Measurements from ENCODE around the gene LGI1. TPM values are rescaled to one million over a fixed set of nuclear protein-coding genes. Genes with fewer than 3 reads are reported as not detected.

LGI1 gene
- total RNA-seq = 0.60 and 2.6 TPM in 2 replicates
- 0.21 and 0.56 TPM in 2 replicates for polyA plus RNA-seq

DNA sequence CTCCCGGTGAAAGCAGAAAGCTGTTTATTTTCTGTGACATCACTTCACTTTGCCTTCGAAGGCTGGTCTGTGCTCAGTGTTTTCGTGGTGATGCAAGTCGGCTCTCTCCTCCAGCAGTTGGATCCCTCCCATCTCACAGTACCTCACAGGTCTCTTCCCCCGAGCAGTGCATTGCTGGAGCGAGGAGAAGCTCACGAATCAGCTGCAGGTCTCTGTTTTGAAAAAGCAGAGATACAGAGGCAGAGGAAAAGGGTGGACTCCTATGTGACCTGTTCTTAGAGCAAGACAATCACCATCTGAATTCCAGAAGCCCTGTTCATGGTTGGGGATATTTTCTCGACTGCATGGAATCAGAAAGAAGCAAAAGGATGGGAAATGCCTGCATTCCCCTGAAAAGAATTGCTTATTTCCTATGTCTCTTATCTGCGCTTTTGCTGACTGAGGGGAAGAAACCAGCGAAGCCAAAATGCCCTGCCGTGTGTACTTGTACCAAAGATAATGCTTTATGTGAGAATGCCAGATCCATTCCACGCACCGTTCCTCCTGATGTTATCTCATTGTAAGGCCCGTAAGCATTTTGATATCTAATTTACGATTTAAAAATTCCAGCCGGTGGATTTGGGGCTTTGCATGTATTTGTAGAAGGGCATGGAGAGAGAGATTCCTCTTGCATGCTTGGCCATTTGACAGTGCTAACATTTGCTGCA is at the start of gene LGI1:
LGI1 (plus strand) TSS at position 136 of the 707 bp plus-strand sequence; CDS start at position 345, 209 bp downstream.
- H3K4me2 ChIP-seq = peak within 1 kb of the TSS; percentile 74
- DNase-seq (ENCODE audit: low spot score) = peak; percentile 39

DNA sequence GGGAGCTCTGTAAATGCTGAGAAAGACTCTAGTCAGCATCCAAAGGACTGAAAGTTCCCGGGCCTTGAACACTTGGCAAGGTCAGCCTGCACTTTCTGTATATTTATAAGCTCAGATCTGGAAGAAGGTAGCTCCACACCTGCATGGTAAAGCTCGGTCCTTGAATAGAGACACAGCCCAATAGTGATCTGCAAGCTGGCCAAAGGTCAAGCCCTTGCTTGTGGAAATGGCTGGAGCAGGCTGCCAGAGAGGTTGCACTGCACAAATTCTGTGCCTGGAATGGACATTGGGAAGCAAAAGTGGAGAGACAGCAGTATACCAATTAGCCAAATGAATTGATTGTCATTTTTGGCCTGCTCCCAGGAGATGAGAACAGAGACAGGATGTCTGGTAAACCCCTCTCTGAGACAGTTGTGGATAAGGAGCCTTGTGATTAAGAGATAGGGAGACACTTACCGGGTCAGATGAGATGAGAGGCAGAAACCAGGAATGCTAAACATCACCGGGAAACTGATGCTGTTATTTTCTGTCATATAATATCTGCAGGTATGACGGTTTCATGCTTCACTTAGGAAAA is 47.3 kb upstream of the LGI1 start:
- H2AFZ ChIP-seq = no peak overlapping the region
- no peaks in the 10 kb centered on the region for H3K9me3 ChIP-seq (ENCODE audit: low read depth)
- no peak overlapping the region for H3K4me3 ChIP-seq
- WGBS (ENCODE audit: low lambda C conversion rate, missing lambda C conversion rate) = 41% methylated on average over 5 of the region's 5 CpGs
- no peak overlapping the region for H3K27ac ChIP-seq
- no peak for TF ChIP-seq EZH2 (IDR thresholded peaks at IDR 0.05; ENCODE audit: borderline replicate concordance)
- TF ChIP-seq, protein P1, sequence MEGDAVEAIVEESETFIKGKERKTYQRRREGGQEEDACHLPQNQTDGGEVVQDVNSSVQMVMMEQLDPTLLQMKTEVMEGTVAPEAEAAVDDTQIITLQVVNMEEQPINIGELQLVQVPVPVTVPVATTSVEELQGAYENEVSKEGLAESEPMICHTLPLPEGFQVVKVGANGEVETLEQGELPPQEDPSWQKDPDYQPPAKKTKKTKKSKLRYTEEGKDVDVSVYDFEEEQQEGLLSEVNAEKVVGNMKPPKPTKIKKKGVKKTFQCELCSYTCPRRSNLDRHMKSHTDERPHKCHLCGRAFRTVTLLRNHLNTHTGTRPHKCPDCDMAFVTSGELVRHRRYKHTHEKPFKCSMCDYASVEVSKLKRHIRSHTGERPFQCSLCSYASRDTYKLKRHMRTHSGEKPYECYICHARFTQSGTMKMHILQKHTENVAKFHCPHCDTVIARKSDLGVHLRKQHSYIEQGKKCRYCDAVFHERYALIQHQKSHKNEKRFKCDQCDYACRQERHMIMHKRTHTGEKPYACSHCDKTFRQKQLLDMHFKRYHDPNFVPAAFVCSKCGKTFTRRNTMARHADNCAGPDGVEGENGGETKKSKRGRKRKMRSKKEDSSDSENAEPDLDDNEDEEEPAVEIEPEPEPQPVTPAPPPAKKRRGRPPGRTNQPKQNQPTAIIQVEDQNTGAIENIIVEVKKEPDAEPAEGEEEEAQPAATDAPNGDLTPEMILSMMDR (IDR thresholded peaks at IDR 0.05; ENCODE audit: poor library complexity) = no peak
- TF ChIP-seq EZH2phosphoT487 (IDR thresholded peaks at IDR 0.05; ENCODE audit: low read depth, severe bottlenecking, unreplicated experiment) = no peak
- no peaks in the 10 kb centered on the region for H3K79me2 ChIP-seq
- no peaks in the 10 kb centered on the region for H3K27me3 ChIP-seq
- no peak for DNase-seq (ENCODE audit: low spot score)
- no peaks in the 10 kb centered on the region for H4K20me1 ChIP-seq (ENCODE audit: insufficient read depth, poor library complexity, severe bottlenecking)
- H3K4me1 ChIP-seq (ENCODE audit: insufficient read depth) = no peaks in the 10 kb centered on the region
- no peak overlapping the region for H3K4me2 ChIP-seq
- no peaks in the 10 kb centered on the region for H3K9me2 ChIP-seq (replicated peaks; ENCODE audit: insufficient read depth)
- H3K36me3 ChIP-seq (replicated peaks; ENCODE audit: insufficient read depth, low read depth) = no peaks in the 10 kb centered on the region

More for the DNA sequence above, at the start of gene LGI1:
- Histone ChIP-seq H4K20me1 (ENCODE audit: insufficient read depth, poor library complexity, severe bottlenecking) (no peaks in the 10 kb centered on the region), H3K27me3 (peaks cover 7% of the 10 kb centered on the region), H3K9me3 (ENCODE audit: low read depth) (no peaks in the 10 kb centered on the region), H3K9me2 (replicated peaks; ENCODE audit: insufficient read depth) (no peaks in the 10 kb centered on the region), H3K27ac (peak within 1 kb of the TSS; percentile 25), H3K36me3 (replicated peaks; ENCODE audit: insufficient read depth, low read depth) (no peaks in the 10 kb centered on the region), H3K79me2 (no peaks in the 10 kb centered on the region), H2AFZ (peak within 1 kb of the TSS; percentile 47), H3K4me1 (ENCODE audit: insufficient read depth) (peaks cover 23% of the 10 kb centered on the region), H3K4me3 (peak within 1 kb of the TSS; percentile 10)
- TF ChIP-seq EZH2phosphoT487 (IDR thresholded peaks at IDR 0.05; ENCODE audit: low read depth, severe bottlenecking, unreplicated experiment) = no peak
- no peak for TF ChIP-seq EZH2 (IDR thresholded peaks at IDR 0.05; ENCODE audit: borderline replicate concordance)
- TF ChIP-seq, protein P1 (IDR thresholded peaks at IDR 0.05; ENCODE audit: poor library complexity) = no peak
- 18% methylated on average over 16 of the region's 16 CpGs for WGBS (ENCODE audit: low lambda C conversion rate, missing lambda C conversion rate)

DNA sequence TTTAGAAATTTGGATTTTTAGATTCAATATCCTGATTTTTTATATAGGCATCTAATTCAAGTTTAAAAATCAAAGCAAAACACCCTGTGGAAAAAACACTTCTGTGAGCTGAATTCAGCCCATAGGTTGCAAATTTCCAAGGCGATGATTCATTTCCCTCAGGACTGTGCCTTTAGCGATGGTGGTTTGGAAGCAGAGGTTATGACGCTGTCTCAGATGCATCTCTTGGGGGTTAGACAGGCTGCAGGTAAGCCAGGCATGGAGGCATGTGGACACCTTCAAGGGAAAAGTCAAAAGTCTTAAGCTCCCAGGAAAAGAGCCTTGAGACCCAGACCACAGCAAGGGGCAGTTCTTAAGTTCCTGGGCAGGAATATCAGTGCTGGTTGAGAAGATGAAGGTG is 45.8 kb upstream of the LGI1 start:
- TF ChIP-seq EZH2phosphoT487 (IDR thresholded peaks at IDR 0.05; ENCODE audit: low read depth, severe bottlenecking, unreplicated experiment) = no peak
- no peak for TF ChIP-seq EZH2 (IDR thresholded peaks at IDR 0.05; ENCODE audit: borderline replicate concordance)
- TF ChIP-seq, protein P1 (IDR thresholded peaks at IDR 0.05; ENCODE audit: poor library complexity) = no peak
- H3K27ac ChIP-seq = no peak overlapping the region
- no peaks in the 10 kb centered on the region for H3K4me1 ChIP-seq (ENCODE audit: insufficient read depth)
- H3K9me2 ChIP-seq (replicated peaks; ENCODE audit: insufficient read depth) = no peaks in the 10 kb centered on the region
- H3K79me2 ChIP-seq = no peaks in the 10 kb centered on the region
- no peaks in the 10 kb centered on the region for H4K20me1 ChIP-seq (ENCODE audit: insufficient read depth, poor library complexity, severe bottlenecking)
- WGBS (ENCODE audit: low lambda C conversion rate, missing lambda C conversion rate) = 75% methylated on average over 3 of the region's 3 CpGs
- H2AFZ ChIP-seq = no peak overlapping the region
- H3K4me2 ChIP-seq = no peak overlapping the region
- no peaks in the 10 kb centered on the region for H3K36me3 ChIP-seq (replicated peaks; ENCODE audit: insufficient read depth, low read depth)
- DNase-seq (ENCODE audit: low spot score) = no peak
- H3K4me3 ChIP-seq = no peak overlapping the region
- no peaks in the 10 kb centered on the region for H3K9me3 ChIP-seq (ENCODE audit: low read depth)
- no peaks in the 10 kb centered on the region for H3K27me3 ChIP-seq
